Heart left ventricle (tissue), 13 donors: Measurements from ENCODE around the gene PLXNA1.

Experiments
- POLR2A ChIP-seq, 2 donors: fragments of 450-650 bp; IDR thresholded peaks; one replicate each; pipeline ENCODE4 v1.6.1; 2017; ENCODE audit warnings: antibody characterized with exemption in 2 of 2, mild to moderate bottlenecking in 2 of 2, moderate library complexity in 2 of 2
- TF ChIP-seq, protein P1 (sequence below), 12 donors: fragments of 200-600 bp; sonication (generic) in 4 of 12; IDR thresholded peaks; one replicate each; pipeline versions ENCODE4 v1.5.0 to v1.8.0; 2018 to 2022; ENCODE audit warnings: antibody characterized with exemption in 12 of 12, mild to moderate bottlenecking in 5 of 12
- donor health status: ischemic (EF 13 %, LVEDD 7.1; RV severe dilation, severe dysfunction).
- donor health status: DM: no; HTN: yes; CAD: no.
- donor health status: DM: no; HTN: no; CAD: no.
- donor health status: ischemic (EF 25% LVEDD 6.9; RV normal size, moderate dysfunction).
- donor health status: ischemic (EF 25% LVEDD 5.7; RV mildly dilated, moderate dysfunction).
- donor health status: ischemic (EF 35%, LVEDD 5.7; RV mildly dilated, moderate dysfunction).
- donor health status: nonischemic (EF 11% LVEDD 7.7; RV severe dilation, severe dysfunction).
- donor health status: DM: yes; HTN: yes; CAD: no.
- donor health status: PGD.
- donor health status: ischemic (EF 29% LVEDD 5.4; RV normal size, mild dysfunction).
- donor health status: nonischemic (EF 23%, LVEDD 6.1; RV moderate dilation, normal function).

- TF ChIP-seq, protein P1, sequence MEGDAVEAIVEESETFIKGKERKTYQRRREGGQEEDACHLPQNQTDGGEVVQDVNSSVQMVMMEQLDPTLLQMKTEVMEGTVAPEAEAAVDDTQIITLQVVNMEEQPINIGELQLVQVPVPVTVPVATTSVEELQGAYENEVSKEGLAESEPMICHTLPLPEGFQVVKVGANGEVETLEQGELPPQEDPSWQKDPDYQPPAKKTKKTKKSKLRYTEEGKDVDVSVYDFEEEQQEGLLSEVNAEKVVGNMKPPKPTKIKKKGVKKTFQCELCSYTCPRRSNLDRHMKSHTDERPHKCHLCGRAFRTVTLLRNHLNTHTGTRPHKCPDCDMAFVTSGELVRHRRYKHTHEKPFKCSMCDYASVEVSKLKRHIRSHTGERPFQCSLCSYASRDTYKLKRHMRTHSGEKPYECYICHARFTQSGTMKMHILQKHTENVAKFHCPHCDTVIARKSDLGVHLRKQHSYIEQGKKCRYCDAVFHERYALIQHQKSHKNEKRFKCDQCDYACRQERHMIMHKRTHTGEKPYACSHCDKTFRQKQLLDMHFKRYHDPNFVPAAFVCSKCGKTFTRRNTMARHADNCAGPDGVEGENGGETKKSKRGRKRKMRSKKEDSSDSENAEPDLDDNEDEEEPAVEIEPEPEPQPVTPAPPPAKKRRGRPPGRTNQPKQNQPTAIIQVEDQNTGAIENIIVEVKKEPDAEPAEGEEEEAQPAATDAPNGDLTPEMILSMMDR (IDR thresholded peaks at IDR 0.05) = no peak
- TF ChIP-seq POLR2A (IDR thresholded peaks at IDR 0.05) = no peak
Observed at GRCh38 chr3:126965526-126966080, 17.3 kb upstream of the PLXNA1 start.
